LHCN-M2 (cell line): ENCODE results near the gene ALDH1A1. TPM values are rescaled to one million over a fixed set of nuclear protein-coding genes. Genes with fewer than 3 reads are reported as not detected.

ENCODE experiments used
- DNase-seq: peaks from one replicate; pipeline ENCODE4 v3.0.0-alpha.2; 2012; ENCODE audit warnings: low read depth
- polyA plus RNA-seq: library from polyadenylated mRNA; unstranded; fragments of >200 nt; gene quantifications from one replicate; pipeline ENCODE4 v1.2.1, GENCODE V29; 2012; ENCODE audit warnings: missing spikeins
- total RNA-seq: library from RNA; depleted of rRNA; stranded (reverse); fragments of >200 nt; gene quantifications from 2 replicates; pipeline ENCODE4 v1.2.3, GENCODE V29; 2014; rRNA removed

Gene ALDH1A1
- 155 and 163 TPM in 2 replicates for total RNA-seq
- 28.8 TPM for polyA plus RNA-seq

- peak; percentile 68 for DNase-seq
Measured at GRCh38 chr9:72952914-72953313, at the start of gene ALDH1A1. ALDH1A1 (minus strand) TSS chr9:72953053; CDS start chr9:72953000, 53 bp downstream.

- DNase-seq: no peak
Measured at GRCh38 chr9:73001860-73002259, 49.0 kb upstream of the ALDH1A1 start.

- DNase-seq: no peak
Measured at GRCh38 chr9:72998363-72998762, 45.5 kb upstream of the ALDH1A1 start.

- DNase-seq: no peak
Measured at GRCh38 chr9:72997387-72997995, 44.6 kb upstream of the ALDH1A1 start.

GRCh38 chr9:72996684-72997314 is 43.9 kb upstream of the ALDH1A1 start:
- DNase-seq: peak; percentile 6

GRCh38 chr9:72996114-72996513 is 43.3 kb upstream of the ALDH1A1 start:
- peak; percentile 50 for DNase-seq

- DNase-seq: no peak
Measured at GRCh38 chr9:72995131-72996024, 42.5 kb upstream of the ALDH1A1 start.

GRCh38 chr9:72991772-72992171 is 38.9 kb upstream of the ALDH1A1 start:
- no peak for DNase-seq

- no peak for DNase-seq
Measured at GRCh38 chr9:72990397-72991182, 37.7 kb upstream of the ALDH1A1 start.

- DNase-seq: no peak
Measured at GRCh38 chr9:72986522-72987116, 33.8 kb upstream of the ALDH1A1 start.

- DNase-seq: no peak
Measured at GRCh38 chr9:72985746-72986145, 32.9 kb upstream of the ALDH1A1 start.

GRCh38 chr9:72984991-72985390 is 32.1 kb upstream of the ALDH1A1 start:
- DNase-seq: no peak

- no peak for DNase-seq
Measured at GRCh38 chr9:72984226-72984947, 31.5 kb upstream of the ALDH1A1 start.

- DNase-seq: no peak
Measured at GRCh38 chr9:72983512-72984225, 30.8 kb upstream of the ALDH1A1 start.

- no peak for DNase-seq
Measured at GRCh38 chr9:72983056-72983455, 30.2 kb upstream of the ALDH1A1 start.

GRCh38 chr9:72982146-72982799 is 29.4 kb upstream of the ALDH1A1 start:
- DNase-seq: peak; percentile 53

- no peak for DNase-seq
Measured at GRCh38 chr9:72981433-72981832, 28.6 kb upstream of the ALDH1A1 start.

GRCh38 chr9:72980600-72981265 is 27.9 kb upstream of the ALDH1A1 start:
- DNase-seq: no peak

- DNase-seq: no peak
Measured at GRCh38 chr9:72980183-72980582, 27.3 kb upstream of the ALDH1A1 start.
